H4 (cell line): Measurements from ENCODE around the gene ADH1B. TPM values are rescaled to one million over a fixed set of nuclear protein-coding genes. Genes with fewer than 3 reads are reported as not detected.
"Not testable (repeated sequence)": the region's sequence is repeated elsewhere in the genome, so short reads cannot be mapped to it uniquely, and the experiment has no call there.

ENCODE experiments used
- DNase-seq: peaks from one replicate; pipeline ENCODE4 v3.0.0-alpha.2; 2015; ENCODE audit warnings: low spot score
- total RNA-seq: library from RNA; depleted of rRNA; stranded (reverse); fragments of >200 nt; shearing (Covaris generic); gene quantifications from 2 replicates; pipeline ENCODE4 v1.2.3, GENCODE V29; 2014

Gene ADH1B
- total RNA-seq, 1 experiment from 2014 or later: not detected

DNA sequence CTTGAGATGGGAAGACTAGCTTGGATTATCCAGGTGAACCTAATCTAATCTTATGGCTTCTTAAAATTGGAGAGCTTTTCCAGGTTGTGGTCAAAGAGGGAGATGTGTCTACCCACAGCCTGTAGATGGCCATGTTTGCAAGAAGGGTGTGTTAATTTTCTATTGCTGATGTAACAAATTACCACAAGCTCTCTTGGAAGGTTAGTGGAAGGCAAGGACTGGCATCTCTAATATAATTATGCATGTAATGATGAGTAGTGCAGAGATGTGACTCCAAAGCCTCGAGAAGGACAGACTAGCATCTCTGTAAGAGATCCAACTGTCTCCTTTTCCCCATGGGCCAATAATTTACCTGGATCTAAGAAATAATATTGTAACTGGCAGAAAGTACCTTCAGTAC lies 3.2 kb upstream of the ADH1B start:
- DNase-seq: no peak

- DNase-seq: no peak
Observed at GRCh38 chr4:99323756-99324155, 2.6 kb upstream of the ADH1B start.

- DNase-seq: not testable (repeated sequence)
Observed at GRCh38 chr4:99317811-99318210, 3.4 kb downstream of the ADH1B start.

GRCh38 chr4:99317354-99317753 lies 3.8 kb downstream of the ADH1B start:
- DNase-seq: no peak

GRCh38 chr4:99315839-99316238 lies 5.4 kb downstream of the ADH1B start:
- DNase-seq: no peak

GRCh38 chr4:99314211-99314610 lies 7.0 kb downstream of the ADH1B start:
- no peak for DNase-seq

DNA sequence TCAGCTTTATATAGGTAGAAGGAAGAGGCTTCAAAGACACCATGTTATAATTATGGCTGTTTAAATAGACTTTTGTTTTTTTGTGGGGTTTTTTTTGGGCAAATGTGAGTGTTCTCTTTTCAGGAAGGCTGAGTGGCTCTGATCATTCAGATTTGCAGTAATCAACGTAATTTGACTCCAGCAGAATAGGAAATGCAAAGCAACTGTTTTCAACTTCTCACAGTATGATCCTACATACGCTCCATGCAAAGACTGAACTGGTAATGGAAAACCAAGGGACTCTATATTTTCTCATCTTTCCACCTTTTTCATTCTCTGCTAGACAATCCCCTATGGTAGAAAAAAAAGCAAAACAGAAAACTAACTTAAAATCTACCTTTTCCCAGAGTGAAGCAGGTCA lies 10.8 kb downstream of the ADH1B start:
- no peak for DNase-seq

DNA sequence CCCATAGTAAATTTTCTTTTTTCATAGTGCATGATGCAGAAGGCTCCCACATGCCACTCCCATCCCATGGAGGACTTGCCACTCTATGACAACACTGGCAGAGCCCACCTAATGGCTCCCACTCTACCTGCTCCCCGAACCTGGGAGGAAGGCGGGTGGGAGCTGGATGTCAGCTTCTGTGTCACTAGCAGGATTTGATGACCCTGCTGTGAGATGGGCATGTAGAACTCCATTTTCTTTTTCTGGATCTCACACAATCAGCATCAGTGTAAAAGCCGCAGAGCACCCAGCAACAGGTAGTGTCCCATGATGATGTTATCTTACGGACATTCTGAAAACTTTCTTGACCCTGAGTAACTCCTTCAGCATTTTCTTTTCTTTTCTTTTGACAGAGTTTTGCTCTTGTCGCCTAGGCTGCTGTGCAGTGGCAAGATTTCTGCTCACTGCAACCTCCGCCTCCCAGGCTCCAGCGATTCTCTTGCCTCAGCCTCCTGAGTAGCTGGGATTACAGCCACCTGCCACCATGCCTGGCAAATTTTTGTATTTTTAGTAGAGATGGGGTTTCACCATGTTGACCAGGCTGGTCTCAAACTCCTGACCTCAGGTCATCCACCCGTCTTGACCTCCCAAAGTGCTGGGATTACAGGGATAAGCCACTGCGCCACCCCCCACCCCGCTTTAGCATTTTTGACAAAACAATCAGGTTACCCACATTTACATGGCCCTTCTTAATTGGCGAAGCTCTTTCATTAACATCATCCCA lies 15.4 kb downstream of the ADH1B start:
- DNase-seq: no peak

- no peak for DNase-seq
Observed at GRCh38 chr4:99301376-99302164, 19.6 kb downstream of the ADH1B start.

- peak; percentile 60 for DNase-seq
Observed at GRCh38 chr4:99300934-99301333, 20.3 kb downstream of the ADH1B start.

- no peak for DNase-seq
Observed at GRCh38 chr4:99293357-99293756, 27.8 kb downstream of the ADH1B start.

DNA sequence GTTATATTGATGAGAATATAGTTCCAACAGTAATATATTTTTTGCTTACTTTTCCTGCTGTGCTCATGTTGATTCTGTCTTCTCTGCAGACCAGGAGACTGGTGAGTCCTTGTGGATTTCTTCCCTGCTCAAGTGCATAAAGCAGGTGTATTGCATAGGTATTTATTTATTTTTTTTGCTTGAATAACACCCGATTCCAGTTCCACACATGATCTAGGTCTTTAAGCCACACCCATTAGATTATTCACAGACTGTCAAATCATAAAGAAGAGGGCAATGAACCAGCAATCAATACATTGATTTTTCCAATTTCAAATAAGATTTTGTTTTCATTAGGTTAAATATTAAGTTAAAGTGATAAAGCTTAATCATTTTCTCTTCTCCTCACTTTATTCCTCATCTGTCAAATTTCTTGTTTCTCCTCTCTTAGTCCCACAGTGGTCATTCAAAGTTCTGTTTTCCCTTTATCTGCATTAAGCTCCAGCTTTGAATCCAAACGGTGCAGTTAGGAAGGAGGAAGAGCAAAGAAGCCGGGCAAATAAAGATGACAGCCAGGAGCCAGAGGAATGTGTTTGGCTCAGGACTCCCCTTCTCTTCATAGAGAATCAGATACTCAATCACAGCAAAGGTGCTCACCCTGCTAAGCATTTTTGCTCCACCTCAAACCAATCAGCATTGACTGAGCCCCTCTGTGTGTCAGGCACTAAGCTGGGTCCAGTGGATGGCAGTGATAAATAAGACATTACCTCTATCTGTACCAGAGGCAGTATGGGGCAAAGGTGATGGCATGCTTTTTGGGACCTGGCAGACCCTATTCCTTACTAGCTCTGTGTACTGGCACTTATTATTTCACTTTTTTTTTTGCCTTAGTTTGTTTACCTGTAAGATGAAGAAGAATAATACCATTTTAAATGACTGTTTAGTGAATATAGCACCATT lies 30.1 kb downstream of the ADH1B start, which contains the start of gene ADH1A:
Gene ADH1A (minus strand): TSS at position 138 of the 939 bp plus-strand sequence. CDS start 71 bp downstream, at position 67.
- DNase-seq: no peak

DNA sequence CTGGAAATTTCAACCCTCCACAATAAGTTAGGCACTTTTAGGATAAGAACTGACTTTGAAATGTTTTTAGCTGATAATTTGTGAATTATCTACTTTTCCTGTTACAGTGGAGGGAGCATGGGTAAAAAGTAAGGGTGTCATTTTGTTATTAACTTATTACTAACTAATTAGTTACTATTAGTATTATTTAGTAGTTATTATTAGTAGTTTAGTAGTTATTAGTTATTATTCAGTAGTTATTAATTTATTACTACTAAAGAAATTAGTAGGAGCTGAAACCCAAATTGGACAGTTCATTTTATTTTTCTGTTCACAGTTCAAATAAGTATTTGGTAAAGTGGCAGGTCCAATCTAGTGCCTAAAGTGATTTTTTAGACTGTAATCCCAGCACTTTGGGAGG lies 35.8 kb downstream of the ADH1B start:
- DNase-seq: no peak

- no peak for DNase-seq
Observed at GRCh38 chr4:99282731-99283130, 38.5 kb downstream of the ADH1B start.

- no peak for DNase-seq
Observed at GRCh38 chr4:99281261-99281660, 39.9 kb downstream of the ADH1B start.

DNA sequence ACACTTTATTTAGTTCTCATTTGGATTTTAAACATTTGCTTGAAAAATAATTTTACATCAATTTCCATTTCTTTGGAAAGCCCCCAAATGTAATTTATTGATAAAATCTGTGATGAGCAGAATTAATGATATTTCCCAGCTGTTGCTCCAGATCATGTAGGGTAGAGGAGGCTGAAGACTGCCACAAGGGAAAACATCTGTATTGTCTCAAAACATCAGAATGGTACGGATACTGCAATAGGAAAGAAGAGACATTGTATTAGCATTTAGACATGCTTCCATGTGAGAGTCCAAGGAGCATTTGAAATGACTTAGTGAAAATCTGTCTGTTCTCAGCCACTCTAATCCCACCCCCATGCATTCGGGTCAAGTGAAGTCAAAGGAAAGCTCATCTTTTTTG lies 44.8 kb downstream of the ADH1B start:
- no peak for DNase-seq

DNA sequence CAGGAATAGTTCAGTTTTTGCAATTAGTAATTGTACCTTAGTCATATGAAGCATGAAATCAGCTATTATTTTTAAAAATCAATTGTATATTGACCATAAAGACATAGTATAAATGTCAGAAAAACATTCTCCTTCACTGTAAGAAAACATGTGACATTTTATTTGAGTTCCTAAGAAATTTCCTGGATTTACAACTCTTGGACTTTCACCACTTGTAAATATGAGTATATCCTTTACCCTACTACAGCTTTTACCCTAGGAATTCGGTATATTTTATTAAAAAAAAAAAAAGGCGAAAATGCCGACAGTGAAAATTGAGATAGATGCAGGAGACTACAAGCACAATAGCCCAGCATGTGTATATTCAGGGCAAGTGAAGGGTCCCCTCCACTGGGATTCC lies 45.3 kb downstream of the ADH1B start:
- no peak for DNase-seq

DNA sequence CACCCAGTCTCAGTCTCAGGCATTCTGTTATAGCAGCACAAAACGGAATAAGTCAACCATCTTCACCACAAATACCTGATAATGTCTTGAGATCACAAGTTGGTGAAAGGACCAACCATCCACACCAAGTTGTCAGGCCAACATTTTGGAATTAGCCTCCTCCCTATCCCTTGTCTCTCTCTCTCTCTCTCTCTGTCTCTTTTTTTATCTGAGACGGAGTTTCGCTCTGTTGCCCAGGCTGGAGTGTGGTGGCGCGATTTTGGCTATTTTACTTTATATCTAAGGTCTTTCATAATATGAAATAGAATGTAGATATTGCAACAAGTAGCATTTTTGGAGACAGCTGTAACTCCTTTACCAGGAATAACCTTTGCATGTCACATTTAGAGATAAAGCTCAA lies 46.2 kb downstream of the ADH1B start:
- DNase-seq: no peak

- no peak for DNase-seq
Observed at GRCh38 chr4:99273704-99274103, 47.5 kb downstream of the ADH1B start.

DNA sequence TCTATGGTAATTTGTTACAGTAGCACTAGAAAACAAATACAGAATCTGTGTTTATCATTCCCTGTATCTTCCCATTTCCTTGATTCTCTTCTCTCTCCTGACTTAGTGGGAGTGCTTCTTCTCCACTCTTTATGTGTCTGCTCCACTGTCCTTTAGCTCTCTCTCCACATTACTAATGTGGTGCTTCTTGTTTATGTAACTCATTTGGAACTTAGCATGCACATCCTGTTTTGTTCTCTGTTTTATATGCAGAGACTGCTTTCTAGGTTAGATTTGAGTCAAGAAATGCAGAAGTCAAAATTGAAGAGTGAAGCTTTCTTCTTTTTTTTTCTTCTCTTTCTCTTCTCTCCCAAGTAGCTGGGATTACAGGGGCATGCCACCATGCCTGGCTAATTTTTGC lies 56.3 kb downstream of the ADH1B start:
- DNase-seq: no peak
